OCI-LY3 (cell line): ENCODE results near the gene GC.

ENCODE experiments used
- CTCF ChIP-seq: fragments of 200-600, 300-600 bp; sonication (generic); IDR thresholded peaks from 2 replicates; pipeline ENCODE4 v1.5.1; 2014; ENCODE audit warnings: antibody characterized with exemption, low read length, low read depth
- EZH2phosphoT487 ChIP-seq: fragments of 200-600 bp; shearing (Covaris generic); IDR thresholded peaks from 2 replicates; pipeline ENCODE4 v1.6.1; 2018; ENCODE audit warnings: antibody characterized with exemption, mixed run types, low read depth

GRCh38 chr4:71769434-71769833, 14.4 kb downstream of the GC start:
- TF ChIP-seq CTCF (no peak), EZH2phosphoT487 (no peak)
